ENCODE data around the gene CATSPER4. TPM values are rescaled to one million over a fixed set of nuclear protein-coding genes. Genes with fewer than 3 reads are reported as not detected.

CATSPER4 gene
- total and polyA plus RNA-seq, 2 of the 8 experiments (the other 6 are each of a cell fraction or from before 2014, with no cell fraction given), result 0.65 to 0.83 TPM

- TF ChIP-seq, protein P1, sequence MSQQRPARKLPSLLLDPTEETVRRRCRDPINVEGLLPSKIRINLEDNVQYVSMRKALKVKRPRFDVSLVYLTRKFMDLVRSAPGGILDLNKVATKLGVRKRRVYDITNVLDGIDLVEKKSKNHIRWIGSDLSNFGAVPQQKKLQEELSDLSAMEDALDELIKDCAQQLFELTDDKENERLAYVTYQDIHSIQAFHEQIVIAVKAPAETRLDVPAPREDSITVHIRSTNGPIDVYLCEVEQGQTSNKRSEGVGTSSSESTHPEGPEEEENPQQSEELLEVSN (IDR thresholded peaks at IDR 0.05), result no peak
- TF ChIP-seq CEBPB (IDR thresholded peaks at IDR 0.05; ENCODE audit: low read depth, low read length) (no peak), MAFK (IDR thresholded peaks at IDR 0.05; ENCODE audit: low read depth, low read length) (no peak), CTCF (IDR thresholded peaks at IDR 0.05; ENCODE audit: control extremely low read depth in 1 of 3, insufficient read depth in 1 of 3, low read depth in 1 of 3, low read length in 3 of 3) (no peak)
Measured at GRCh38 chr1:26170472-26170821, 20.0 kb upstream of the CATSPER4 start (continued).

Measured in H1 (cell line).